Ovary (tissue), 9 donors: ENCODE results near the gene CNPY2. TPM values are rescaled to one million over a fixed set of nuclear protein-coding genes. Genes with fewer than 3 reads are reported as not detected.

ENCODE experiments used
- DNase-seq, 5 donors: peaks; one replicate each; pipeline ENCODE4 v3.0.0-alpha.2; 2019 to 2020
- H3K27ac ChIP-seq, 2 donors: fragments of 200-600 bp; one replicate each; pipeline versions ENCODE4 v1.5.1 to v1.8.0; 2019 to 2022
- H3K27me3 ChIP-seq: fragments of 200-600 bp; one replicate; pipeline ENCODE4 v1.8.0; 2022
- H3K36me3 ChIP-seq: fragments of 200-600 bp; sonication (generic); one replicate; pipeline ENCODE4 v1.5.1; 2019
- H3K4me1 ChIP-seq: one replicate; pipeline ENCODE4 v1.8.1; 2013; ENCODE audit warnings: mild to moderate bottlenecking, moderate library complexity; ENCODE audit not compliant: insufficient read depth
- H3K4me3 ChIP-seq: fragments of 200-600 bp; sonication (generic); one replicate; pipeline ENCODE4 v1.5.1; 2017
- H3K9me3 ChIP-seq, 2 donors: fragments of 200-600 bp in 1 of 2; sonication (generic) in 1 of 2; one replicate each; pipeline versions ENCODE4 v1.5.1 to v1.8.1; 2013 to 2019; ENCODE audit warnings: mild to moderate bottlenecking in 1 of 2, moderate library complexity in 1 of 2
- CTCF ChIP-seq, 3 donors: fragments of 450-650 bp in 2 of 3; fragments of 200-600 bp in 1 of 3; IDR thresholded peaks; one replicate each; pipeline versions ENCODE4 v1.5.1 to v1.8.0; 2016 to 2022; ENCODE audit warnings: antibody characterized with exemption in 3 of 3, mild to moderate bottlenecking in 1 of 3
- EP300 ChIP-seq: sonication (generic); formaldehyde crosslinking; IDR thresholded peaks from one replicate; pipeline ENCODE4 v1.6.1; 2017; ENCODE audit warnings: antibody characterized with exemption
- POLR2A ChIP-seq: fragments of 450-650 bp; IDR thresholded peaks from one replicate; pipeline ENCODE4 v1.6.1; 2017; ENCODE audit warnings: antibody characterized with exemption, mild to moderate bottlenecking, moderate library complexity
- WGBS, 3 donors: extraction: QIAGEN DNeasy Blood & Tissue Kit in 1 of 3; methylation state at CpG; one replicate each; pipeline versions ENCODE4 v1.1.5 to v1.1.7; 2013 to 2017; 5-methylcytosine and 5-hydroxymethylcytosine counted together
- intact Hi-C, 4 donors: fragments of 100-400 bp; cut with DNase I; formaldehyde crosslinking; loops; one replicate each; pipeline versions ENCODE4 v1.11.0 to v1.15.1; 2022 to 2023
- polyA plus RNA-seq, 2 donors: library from polyadenylated mRNA; stranded (reverse); fragments of 200-250 nt in 1 of 2; fragments of 350-450 nt in 1 of 2; fragmentation: Illumina TruSeq in 1 of 2; extraction: RNeasy Lipid Tissue Mini Kit (QIAGEN cat#74804) in 1 of 2; gene quantifications; one replicate each; pipeline ENCODE4 v1.2.3, GENCODE V29; 2013 to 2014
- total RNA-seq, 7 donors: library from RNA; depleted of rRNA in 2 of 7; stranded (reverse); fragments of >200 nt in 2 of 7; fragmentation: NEBNext Ultra II Directional in 3 of 7; extraction: Animal tissue kit (Norgen Biotek cat#: 25700) in 3 of 7; gene quantifications; one replicate each; pipeline versions ENCODE4 v1.1.0 to v1.2.4, GENCODE V29; 2016 to 2023
- donor health status: DM: no; HTN: no; CAD: no; lungs with moderate emphysema.
- donor health status: DM: no; HTN: no; CAD: no.
- donor health status: Bipolar disorder and iron deficiency.
- donor health status: DM: yes; HTN: yes; CAD: no.
- donor health status: DM: no; HTN: no; CAD: no.
- donor health status: DM: yes; HTN: yes; CAD: no.

CNPY2 gene
- total and polyA plus RNA-seq, 9 donors: 58.9 to 134 (median 89.1) TPM

- H3K36me3 ChIP-seq: no peaks in the 10 kb centered on the region
- no peak overlapping the region for H3K4me3 ChIP-seq
- WGBS, 3 donors: 89 to 94% (median 90%) methylated on average over 2 of the region's 2 CpGs
- no peak for DNase-seq
- no peak overlapping the region for H3K27ac ChIP-seq
- no peaks in the 10 kb centered on the region for H3K4me1 ChIP-seq
- H3K9me3 ChIP-seq: no peaks in the 10 kb centered on the region
- intact Hi-C loops: no loop called here
- no peaks in the 10 kb centered on the region for H3K27me3 ChIP-seq
- no peak for TF ChIP-seq POLR2A
- TF ChIP-seq EP300: no peak
- no peak for TF ChIP-seq CTCF (IDR thresholded peaks at IDR 0.05)
Measured at GRCh38 chr12:56321027-56321426, 5.2 kb upstream of the CNPY2 start.

GRCh38 chr12:56317675-56318074 lies 1.9 kb upstream of the CNPY2 start:
- intact Hi-C loops: no loop called here
- H3K4me3 ChIP-seq: no peak overlapping the region
- H3K4me1 ChIP-seq: peaks cover 2% of the 10 kb centered on the region
- DNase-seq: no peak
- H3K9me3 ChIP-seq: no peaks in the 10 kb centered on the region
- no peaks in the 10 kb centered on the region for H3K36me3 ChIP-seq
- no peak overlapping the region for H3K27ac ChIP-seq
- WGBS, 3 donors: 91 to 99% (median 99%) methylated on average over 3 of the region's 3 CpGs
- no peaks in the 10 kb centered on the region for H3K27me3 ChIP-seq
- TF ChIP-seq EP300: no peak
- no peak for TF ChIP-seq CTCF (IDR thresholded peaks at IDR 0.05)
- TF ChIP-seq POLR2A: no peak

DNA sequence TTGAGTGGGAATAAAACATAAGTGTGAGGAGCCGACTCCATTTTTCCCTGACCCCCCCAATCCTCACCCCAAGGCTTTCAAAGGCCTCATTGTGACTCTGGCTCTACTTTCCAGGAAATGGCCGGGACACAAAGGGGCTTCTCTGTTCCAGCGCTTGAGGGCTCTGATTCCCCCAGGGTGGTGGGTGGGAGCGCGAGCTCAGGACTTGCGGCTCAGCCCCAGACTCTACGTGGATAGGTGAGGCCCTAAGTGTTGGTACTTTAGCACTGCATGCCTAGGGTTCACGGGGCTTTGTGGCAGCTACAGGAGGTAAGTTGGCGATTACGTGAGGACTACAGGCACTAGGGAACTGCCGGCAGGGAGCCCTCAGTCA lies 553 bp downstream of the CNPY2 start:
- Histone ChIP-seq H3K4me1 (peaks cover 2% of the 10 kb centered on the region), H3K36me3 (no peaks in the 10 kb centered on the region), H3K4me3 (peak overlapping the region; percentile 88), H3K27ac (peak overlapping the region; percentile 12 to 97), H3K27me3 (no peaks in the 10 kb centered on the region), H3K9me3 (no peaks in the 10 kb centered on the region)
- peak in 2 of 5 donors; percentile 13 to 37 for DNase-seq
- WGBS, 3 donors: 0 to 2% (median 1%) methylated on average over 11 of the region's 11 CpGs
- intact Hi-C loops: no loop called here
- TF ChIP-seq POLR2A (no peak), EP300 (no peak), CTCF (IDR thresholded peaks at IDR 0.05) (no peak)

DNA sequence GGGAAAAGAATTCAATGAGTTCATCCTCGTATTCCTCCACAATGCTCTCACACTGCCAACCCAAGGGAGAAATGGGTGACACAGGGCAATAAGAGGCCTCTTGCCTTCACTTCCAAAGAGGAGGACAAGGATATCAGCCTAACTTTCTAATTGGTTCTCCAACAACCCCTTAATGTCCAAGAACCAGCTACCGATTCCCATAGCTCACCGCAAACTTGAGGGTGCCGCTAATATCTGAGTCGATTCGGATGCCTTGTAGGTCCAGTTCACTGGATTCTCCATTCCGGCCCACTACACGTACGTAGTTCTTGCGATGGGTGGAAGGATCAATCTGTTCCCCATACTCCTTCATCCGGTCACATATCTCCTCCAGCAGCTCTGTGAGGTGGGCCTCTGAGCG lies 4.8 kb downstream of the CNPY2 start:
- Histone ChIP-seq H3K27me3 (no peaks in the 10 kb centered on the region), H3K27ac (no peak overlapping the region), H3K4me1 (peaks cover 2% of the 10 kb centered on the region), H3K36me3 (no peaks in the 10 kb centered on the region), H3K4me3 (no peak overlapping the region), H3K9me3 (no peaks in the 10 kb centered on the region)
- 92 to 93% (median 92%) methylated on average over 12 of the region's 12 CpGs for WGBS, 3 donors
- no peak for DNase-seq
- TF ChIP-seq EP300: no peak
- TF ChIP-seq POLR2A: no peak
- TF ChIP-seq CTCF (IDR thresholded peaks at IDR 0.05): no peak
- intact Hi-C loops: no loop called here

DNA sequence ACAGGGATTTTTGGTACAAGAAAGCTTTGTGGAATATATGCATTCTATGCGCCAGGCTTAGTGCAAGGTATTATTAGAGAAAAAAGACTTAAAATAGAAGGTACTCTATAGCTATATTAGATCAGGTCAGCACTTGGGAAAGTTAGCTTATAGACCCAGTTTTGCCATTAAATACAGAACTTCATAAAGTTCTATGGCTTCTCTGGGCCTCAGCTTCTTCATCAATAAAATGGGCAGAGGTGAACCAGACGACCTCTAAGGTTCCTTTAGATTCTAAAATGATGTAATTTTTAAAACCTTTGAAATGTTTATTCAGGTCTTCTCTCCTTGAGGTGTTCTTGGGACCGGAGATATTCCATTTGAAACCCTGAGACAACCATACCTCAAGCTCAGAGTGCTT lies 7.1 kb downstream of the CNPY2 start:
- TF ChIP-seq POLR2A: no peak
- TF ChIP-seq EP300: no peak
- no peak for TF ChIP-seq CTCF (IDR thresholded peaks at IDR 0.05)
- no peaks in the 10 kb centered on the region for H3K4me1 ChIP-seq
- no peaks in the 10 kb centered on the region for H3K27me3 ChIP-seq
- no peaks in the 10 kb centered on the region for H3K9me3 ChIP-seq
- intact Hi-C loops: no loop called here
- no peaks in the 10 kb centered on the region for H3K36me3 ChIP-seq
- no peak for DNase-seq
- no peak overlapping the region for H3K27ac ChIP-seq
- 89 to 95% (median 90%) methylated on average over 3 of the region's 3 CpGs for WGBS, 3 donors
- no peak overlapping the region for H3K4me3 ChIP-seq
